B cell (primary cell): ENCODE results near the gene CMC4.

Experiments
- EZH2 ChIP-seq: IDR thresholded peaks from 2 replicates; pipeline ENCODE4 v1.6.1; 2012; ENCODE audit warnings: borderline replicate concordance, low read depth, mild to moderate bottlenecking, moderate library complexity, low read length; ENCODE audit not compliant: insufficient read depth, poor library complexity, severe bottlenecking
- TF ChIP-seq, protein P1 (sequence below): fragments of 200-600 bp; IDR thresholded peaks from one replicate; pipeline ENCODE4 v1.8.0; 2022; ENCODE audit warnings: antibody characterized with exemption, mild to moderate bottlenecking

- TF ChIP-seq, protein P1, sequence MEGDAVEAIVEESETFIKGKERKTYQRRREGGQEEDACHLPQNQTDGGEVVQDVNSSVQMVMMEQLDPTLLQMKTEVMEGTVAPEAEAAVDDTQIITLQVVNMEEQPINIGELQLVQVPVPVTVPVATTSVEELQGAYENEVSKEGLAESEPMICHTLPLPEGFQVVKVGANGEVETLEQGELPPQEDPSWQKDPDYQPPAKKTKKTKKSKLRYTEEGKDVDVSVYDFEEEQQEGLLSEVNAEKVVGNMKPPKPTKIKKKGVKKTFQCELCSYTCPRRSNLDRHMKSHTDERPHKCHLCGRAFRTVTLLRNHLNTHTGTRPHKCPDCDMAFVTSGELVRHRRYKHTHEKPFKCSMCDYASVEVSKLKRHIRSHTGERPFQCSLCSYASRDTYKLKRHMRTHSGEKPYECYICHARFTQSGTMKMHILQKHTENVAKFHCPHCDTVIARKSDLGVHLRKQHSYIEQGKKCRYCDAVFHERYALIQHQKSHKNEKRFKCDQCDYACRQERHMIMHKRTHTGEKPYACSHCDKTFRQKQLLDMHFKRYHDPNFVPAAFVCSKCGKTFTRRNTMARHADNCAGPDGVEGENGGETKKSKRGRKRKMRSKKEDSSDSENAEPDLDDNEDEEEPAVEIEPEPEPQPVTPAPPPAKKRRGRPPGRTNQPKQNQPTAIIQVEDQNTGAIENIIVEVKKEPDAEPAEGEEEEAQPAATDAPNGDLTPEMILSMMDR: peak; percentile 69
- TF ChIP-seq EZH2: no peak
Measured at GRCh38 chrX:155094468-155095061, 23.6 kb upstream of the CMC4 start.
